A549 treated with Mapracorat at 1 μM for 4 hours (cell line): ENCODE data around the gene CCNB1. TPM values are rescaled to one million over a fixed set of nuclear protein-coding genes. Genes with fewer than 3 reads are reported as not detected.

Experiments used
- total RNA-seq: library from RNA; stranded (reverse); fragments of 200-300 nt; extraction: Qiagen RNA extraction; gene quantifications from 5 replicates; pipeline ENCODE4 v1.2.3, GENCODE V29; 2022

CCNB1 gene
- total RNA-seq, result 247 to 288 TPM (median 262 TPM) in 5 replicates

DNA sequence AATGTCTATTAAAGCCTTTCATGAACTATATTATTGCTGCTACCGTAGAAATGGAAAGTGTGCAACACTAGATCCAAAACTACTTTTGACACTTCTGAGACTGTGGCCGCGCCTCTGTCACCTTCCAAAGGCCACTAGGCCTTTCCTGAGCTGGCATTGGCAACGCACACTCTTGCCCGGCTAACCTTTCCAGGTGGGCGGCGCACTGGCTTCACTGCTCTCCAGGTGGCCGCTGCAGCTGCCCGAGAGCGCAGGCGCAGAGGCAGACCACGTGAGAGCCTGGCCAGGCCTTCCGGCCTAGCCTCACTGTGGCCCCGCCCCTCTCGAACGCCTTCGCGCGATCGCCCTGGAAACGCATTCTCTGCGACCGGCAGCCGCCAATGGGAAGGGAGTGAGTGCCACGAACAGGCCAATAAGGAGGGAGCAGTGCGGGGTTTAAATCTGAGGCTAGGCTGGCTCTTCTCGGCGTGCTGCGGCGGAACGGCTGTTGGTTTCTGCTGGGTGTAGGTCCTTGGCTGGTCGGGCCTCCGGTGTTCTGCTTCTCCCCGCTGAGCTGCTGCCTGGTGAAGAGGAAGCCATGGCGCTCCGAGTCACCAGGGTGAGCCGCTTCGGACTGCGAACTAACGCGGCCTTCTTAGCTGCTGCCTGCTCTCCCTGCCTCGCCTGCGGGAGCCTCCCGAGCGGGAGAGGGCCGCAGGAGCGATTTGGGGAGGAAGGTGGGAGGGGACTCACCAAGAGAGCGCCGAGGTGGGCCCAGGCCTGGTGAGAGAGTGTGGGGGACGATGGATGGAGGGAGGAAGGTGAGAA lies at the start of gene CCNB1:
TSS of gene CCNB1 (plus strand) at position 465 of the 807 bp plus-strand sequence. CDS start at position 578, 113 bp downstream.

DNA sequence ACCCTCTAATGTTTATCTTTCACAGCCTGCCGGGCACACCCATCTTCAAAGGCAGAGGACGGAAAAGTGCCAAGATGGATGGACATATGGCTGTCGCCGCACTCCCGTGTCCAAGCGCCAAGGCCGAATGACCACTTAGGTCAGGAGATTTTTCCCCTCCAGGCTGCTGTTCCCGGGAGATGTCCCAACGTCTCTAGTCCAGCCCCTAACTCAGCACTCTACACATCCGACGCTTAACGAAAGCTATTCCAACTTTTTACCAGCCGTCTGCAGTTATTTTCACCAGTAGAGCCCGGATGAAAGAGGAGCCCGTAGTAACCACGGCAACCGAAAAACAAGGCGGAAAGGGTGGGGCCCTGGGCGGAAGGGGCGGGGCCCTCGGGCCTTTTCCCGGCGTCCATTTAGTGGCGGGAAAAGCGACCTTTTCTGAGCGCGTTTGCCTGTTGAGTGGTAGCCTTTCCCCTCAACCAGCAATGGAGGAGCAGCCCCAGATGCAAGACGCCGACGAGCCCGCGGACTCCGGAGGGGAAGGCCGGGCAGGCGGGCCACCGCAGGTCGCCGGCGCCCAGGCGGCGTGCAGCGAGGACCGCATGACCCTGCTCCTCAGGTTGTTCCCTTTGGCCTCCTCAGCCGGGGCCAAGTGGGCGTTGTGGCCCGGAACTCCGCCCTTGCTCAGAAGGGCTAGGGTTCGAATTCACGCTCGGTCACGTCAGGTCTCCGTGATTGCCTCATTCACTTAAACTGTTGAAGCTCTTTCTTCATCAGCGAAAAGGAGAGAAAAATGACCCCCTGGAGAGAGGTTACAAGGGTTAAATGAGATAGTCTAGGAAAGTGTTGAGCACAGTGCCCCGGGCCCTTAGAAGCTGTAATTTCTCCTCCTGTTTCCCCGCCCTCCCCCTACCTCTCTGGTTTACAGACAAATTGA lies 22.5 kb downstream of the CCNB1 start, which contains the start of gene CENPH:
TSS of gene CENPH (plus strand) at position 422 of the 925 bp plus-strand sequence. CDS start at position 474, 52 bp downstream.

Other genes with a start within 250 kb of the CCNB1 start
- 30.3 to 35.3 TPM (median 31.0 TPM) in 5 replicates for gene SLC30A5, start 73.1 kb upstream of the CCNB1 start, total RNA-seq
- 26.7 to 30.8 TPM (median 28.2 TPM) in 5 replicates for gene CENPH, start 22.4 kb downstream of the CCNB1 start, total RNA-seq
- 50.2 to 60.9 TPM (median 54.2 TPM) in 5 replicates for gene CDK7, start 67.7 kb downstream of the CCNB1 start, total RNA-seq
- 2.8 to 4.0 TPM (median 3.3 TPM) in 5 replicates for gene CCDC125, start 165.7 kb downstream of the CCNB1 start, total RNA-seq
- 45.7 to 56.1 TPM (median 50.7 TPM) in 5 replicates for gene AK6, start 202.4 kb downstream of the CCNB1 start, total RNA-seq
- 122 to 148 TPM (median 124 TPM) in 5 replicates for gene TAF9, start 202.4 kb downstream of the CCNB1 start, total RNA-seq
- gene RAD17, start 202.7 kb downstream of the CCNB1 start, total RNA-seq, result 15.3 to 18.0 TPM (median 16.6 TPM) in 5 replicates
- gene MARVELD2, start 248.0 kb downstream of the CCNB1 start, total RNA-seq, result 2.2 to 3.0 TPM (median 2.5 TPM) in 5 replicates